K562 (cell line): ENCODE data around the gene OLFML2B. TPM values are rescaled to one million over a fixed set of nuclear protein-coding genes. Genes with fewer than 3 reads are reported as not detected.
A peak's percentile ranks its signal among the peaks of the same experiment; 100 is the strongest.

Experiments used
- FOXP1 ChIP-seq: sonication (generic); formaldehyde crosslinking; IDR thresholded peaks from 2 replicates; pipeline ENCODE4 v1.8.0; 2022; ENCODE audit warnings: mild to moderate bottlenecking, missing genetic modification reagents
- NCOA1 ChIP-seq: fragments of 450-650 bp; IDR thresholded peaks from 2 replicates; pipeline ENCODE4 v1.6.1; 2016; ENCODE audit warnings: low read depth
- RBM25 ChIP-seq: fragments of 200-400 bp; formaldehyde crosslinking; IDR thresholded peaks from 2 replicates; pipeline ENCODE4 v1.6.1; 2018; ENCODE audit warnings: low read length, low read depth, moderate library complexity; ENCODE audit not compliant: severe bottlenecking
- REST ChIP-seq, 2 experiments: fragments of 450-650 bp; formaldehyde crosslinking in 1 of 2; IDR thresholded peaks; 2 replicates each; pipeline versions ENCODE4 v1.4.0 to v1.6.1; 2014 to 2020; ENCODE audit warnings: mild to moderate bottlenecking in 2 of 2, borderline replicate concordance in 1 of 2, low read depth in 1 of 2
- TCF7L2 ChIP-seq: fragments of 150-350 bp; IDR thresholded peaks from 2 replicates; pipeline ENCODE4 v1.6.1; 2016; ENCODE audit warnings: low read depth, mild to moderate bottlenecking, low read length, moderate library complexity
- ZBTB40 ChIP-seq, 2 experiments: fragments of 450-650 bp in 1 of 2; sonication (generic) in 1 of 2; formaldehyde crosslinking in 1 of 2; IDR thresholded peaks; 2 replicates each; pipeline versions ENCODE4 v1.7.1 to v1.9.0; 2016 to 2022; ENCODE audit warnings: inconsistent platforms in 1 of 2, mild to moderate bottlenecking in 1 of 2, missing genetic modification reagents in 1 of 2
- ZNF507 ChIP-seq: conservative IDR thresholded peaks from 2 replicates; pipeline ENCODE4 v1.6.1; 2017; ENCODE audit warnings: missing genetic modification characterization, missing compliant biosample characterization
- ZNF780A ChIP-seq: fragments of 250-450 bp; sonication (Bioruptor Pico); IDR thresholded peaks from 2 replicates; pipeline ENCODE4 v1.5.0; 2021; ENCODE audit warnings: mild to moderate bottlenecking
- ZNF785 ChIP-seq: fragments of 250-450 bp; sonication (Bioruptor Pico); IDR thresholded peaks from 2 replicates; pipeline ENCODE4 v1.4.0; 2020; ENCODE audit warnings: mild to moderate bottlenecking
- polyA plus RNA-seq, 8 experiments: library from polyadenylated mRNA; depleted of rRNA in 4 of 8; stranded (reverse) in 5 of 8; unstranded in 3 of 8; fragments of >200 nt; fragmentation: Nextera tagmentation in 2 of 8; fragmentation: Illumina TruSeq in 1 of 8; extraction: Ambion mirVana in 2 of 8; extraction: Trizol in 1 of 8; gene quantifications; 2 replicates each; pipeline versions ENCODE4 v1.2.1 to v1.2.3, GENCODE V29; 2011 to 2014; ENCODE audit warnings: inconsistent platforms in 1 of 8, missing spikeins in 1 of 8
- total RNA-seq, 7 experiments: library from RNA; depleted of rRNA in 6 of 7; stranded (reverse); fragments of >200 nt in 6 of 7; fragmentation: Illumina TruSeq in 2 of 7; extraction: Trizol in 2 of 7; gene quantifications; 2 replicates each; pipeline versions ENCODE4 v1.2.1 to v1.2.3, GENCODE V29; 2011 to 2021; ENCODE audit warnings: low replicate concordance in 1 of 7

OLFML2B gene
- total and polyA plus RNA-seq, 9 of the 15 experiments (the other 6 are each of a cell fraction or from before 2014, with no cell fraction given), result not detected

- TF ChIP-seq REST (IDR thresholded peaks at IDR 0.05; ENCODE audit: borderline replicate concordance) (0 out of 2 replicates have a peak, but pooled peaks have one; percentile 3), REST (CRISPR knock-in tag; IDR thresholded peaks at IDR 0.05; ENCODE audit: low read depth) (no peak), TCF7L2 (no peak), FOXP1 (CRISPR knock-in tag) (no peak), ZNF780A (CRISPR knock-in tag) (no peak), ZNF785 (CRISPR knock-in tag) (no peak), NCOA1 (no peak), RBM25 (no peak), ZBTB40 (IDR thresholded peaks at IDR 0.05) (peak; percentile 35; the same call in 1 of the 2 replicates), ZBTB40 (CRISPR knock-in tag; IDR thresholded peaks at IDR 0.05) (no peak), ZNF507 (tag) (no peak)
Observed at GRCh38 chr1:162069334-162070093, 45.8 kb upstream of the OLFML2B start, which contains the start of gene NOS1AP (continued).
